Liver (tissue), 9 donors: Measurements from ENCODE around the gene PRPH. TPM values are rescaled to one million over a fixed set of nuclear protein-coding genes. Genes with fewer than 3 reads are reported as not detected.
"Not testable (repeated sequence)": the region's sequence is repeated elsewhere in the genome, so short reads cannot be mapped to it uniquely, and the experiment has no call there.

Experiments used
- DNase-seq: peaks from one replicate; pipeline ENCODE4 v3.0.0-alpha.2; 2017; ENCODE audit warnings: low spot score
- H3K27ac ChIP-seq, 2 donors: one replicate each; pipeline ENCODE4 v1.7.0; 2013; ENCODE audit warnings: inconsistent platforms in 2 of 2, low read length in 2 of 2, control low read depth in 1 of 2, low read depth in 1 of 2, mild to moderate bottlenecking in 1 of 2
- H3K27me3 ChIP-seq, 4 donors: one replicate each; pipeline versions ENCODE4 v1.6.1 to v1.7.0; 2013; ENCODE audit warnings: low read length in 3 of 4, inconsistent platforms in 1 of 4, mild to moderate bottlenecking in 1 of 4, moderate library complexity in 1 of 4; ENCODE audit not compliant: control insufficient read depth in 4 of 4, insufficient read depth in 4 of 4
- H3K36me3 ChIP-seq, 4 donors: one replicate each; pipeline versions ENCODE4 v1.6.1 to v1.7.0; 2013; ENCODE audit warnings: low read length in 3 of 4, mild to moderate bottlenecking in 3 of 4, low read depth in 1 of 4, moderate library complexity in 1 of 4; ENCODE audit not compliant: control insufficient read depth in 4 of 4, insufficient read depth in 3 of 4
- H3K4me1 ChIP-seq, 4 donors: one replicate each; pipeline versions ENCODE4 v1.6.1 to v1.7.0; 2013; ENCODE audit warnings: low read length in 3 of 4, mild to moderate bottlenecking in 3 of 4, moderate library complexity in 1 of 4; ENCODE audit not compliant: control insufficient read depth in 4 of 4, insufficient read depth in 4 of 4
- H3K4me3 ChIP-seq, 3 donors: one replicate each; pipeline versions ENCODE4 v1.6.1 to v1.7.0; 2013; ENCODE audit warnings: low read length in 3 of 3, control low read depth in 1 of 3, low read depth in 1 of 3, mild to moderate bottlenecking in 1 of 3
- H3K9ac ChIP-seq, 2 donors: one replicate each; pipeline ENCODE4 v1.7.0; 2013; ENCODE audit warnings: low read length in 2 of 2, mild to moderate bottlenecking in 2 of 2, moderate library complexity in 2 of 2, control low read depth in 1 of 2, low read depth in 1 of 2
- H3K9me3 ChIP-seq, 4 donors: one replicate each; pipeline versions ENCODE4 v1.6.1 to v1.7.0; 2013; ENCODE audit warnings: low read length in 3 of 4; ENCODE audit not compliant: control insufficient read depth in 4 of 4
- EGR1 ChIP-seq, 2 donors: IDR thresholded peaks; 2 replicates each; pipeline ENCODE4 v1.6.1; 2016 to 2018; ENCODE audit warnings: antibody characterized with exemption in 2 of 2, low read depth in 2 of 2
- FOXA1 ChIP-seq: IDR thresholded peaks from 2 replicates; pipeline ENCODE4 v1.6.1; 2016; ENCODE audit warnings: antibody characterized with exemption
- FOXA2 ChIP-seq: IDR thresholded peaks from 2 replicates; pipeline ENCODE4 v1.6.1; 2016; ENCODE audit warnings: antibody characterized with exemption
- GABPA ChIP-seq, 2 donors: IDR thresholded peaks in 1 of 2; conservative IDR thresholded peaks in 1 of 2; 2 replicates each; pipeline ENCODE4 v1.6.1; 2016; ENCODE audit warnings: antibody characterized with exemption in 2 of 2, mild to moderate bottlenecking in 1 of 2, moderate library complexity in 1 of 2
- HNF4A ChIP-seq, 2 donors: conservative IDR thresholded peaks; 2 replicates each; pipeline ENCODE4 v1.6.1; 2016; ENCODE audit warnings: antibody characterized with exemption in 2 of 2, mild to moderate bottlenecking in 2 of 2
- HNF4G ChIP-seq: IDR thresholded peaks from 2 replicates; pipeline ENCODE4 v1.6.1; 2016; ENCODE audit warnings: antibody characterized with exemption
- JUND ChIP-seq, 2 donors: IDR thresholded peaks; 2 replicates each; pipeline ENCODE4 v1.6.1; 2016; ENCODE audit warnings: antibody characterized with exemption in 2 of 2
- NR2F2 ChIP-seq: IDR thresholded peaks from 2 replicates; pipeline ENCODE4 v1.6.1; 2016; ENCODE audit warnings: antibody characterized with exemption
- RAD21 ChIP-seq, 2 donors: IDR thresholded peaks; 2 replicates each; pipeline ENCODE4 v1.6.1; 2016; ENCODE audit warnings: antibody characterized with exemption in 2 of 2, mild to moderate bottlenecking in 2 of 2
- RXRA ChIP-seq, 2 donors: IDR thresholded peaks; 2 replicates each; pipeline ENCODE4 v1.6.1; 2017 to 2018; ENCODE audit warnings: antibody characterized with exemption in 2 of 2, mild to moderate bottlenecking in 1 of 2
- SP1 ChIP-seq: IDR thresholded peaks from 2 replicates; pipeline ENCODE4 v1.6.1; 2018; ENCODE audit warnings: antibody characterized with exemption, mild to moderate bottlenecking
- TAF1 ChIP-seq: conservative IDR thresholded peaks from 2 replicates; pipeline ENCODE4 v1.6.1; 2016; ENCODE audit warnings: antibody characterized with exemption, mild to moderate bottlenecking
- YY1 ChIP-seq: IDR thresholded peaks from 2 replicates; pipeline ENCODE4 v1.6.1; 2016; ENCODE audit warnings: antibody characterized with exemption, mild to moderate bottlenecking
- WGBS: extraction: QIAGEN DNeasy Blood & Tissue Kit; methylation state at CpG from one replicate; pipeline ENCODE4 v1.1.7; 2013; 5-methylcytosine and 5-hydroxymethylcytosine counted together
- polyA plus RNA-seq, 2 donors: library from polyadenylated mRNA; stranded (reverse) in 1 of 2; unstranded in 1 of 2; fragments of 200-250 nt in 1 of 2; fragments of >200 nt in 1 of 2; fragmentation: Nextera tagmentation in 1 of 2; extraction: Ambion mirVana in 1 of 2; gene quantifications; one replicate each; pipeline versions ENCODE4 v1.2.1 to v1.2.3, GENCODE V29; 2013 to 2015
- total RNA-seq, 2 donors: library from RNA; depleted of rRNA; stranded (reverse); fragments of >200 nt; gene quantifications; one replicate each; pipeline ENCODE4 v1.2.3, GENCODE V29; 2014
- TF ChIP-seq, protein P1 (sequence below): IDR thresholded peaks from 2 replicates; pipeline ENCODE4 v1.6.1; 2016; ENCODE audit warnings: antibody characterized with exemption, mild to moderate bottlenecking
- TF ChIP-seq, protein P2 (sequence below): fragments of 150-350 bp; IDR thresholded peaks from 2 replicates; pipeline ENCODE4 v1.5.1; 2017; ENCODE audit warnings: improper control_type of control experiment, low read depth, low read length; ENCODE audit not compliant: missing input control
- TF ChIP-seq, protein P3 (sequence below): IDR thresholded peaks from 2 replicates; pipeline ENCODE4 v1.6.1; 2016; ENCODE audit warnings: antibody characterized with exemption
- TF ChIP-seq, protein P4 (sequence below): IDR thresholded peaks from 2 replicates; pipeline ENCODE4 v1.6.1; 2016; ENCODE audit warnings: antibody characterized with exemption
- TF ChIP-seq, protein P5 (sequence below): IDR thresholded peaks from 2 replicates; pipeline ENCODE4 v1.6.1; 2016; ENCODE audit warnings: antibody characterized with exemption
- donor health status: healthy.
- donor health status: healthy.
- donor health status: healthy.
- donor health status: healthy.
- donor health status: healthy.

The PRPH gene
- total and polyA plus RNA-seq, 4 donors = 0.05 TPM; not detected in 3

DNA sequence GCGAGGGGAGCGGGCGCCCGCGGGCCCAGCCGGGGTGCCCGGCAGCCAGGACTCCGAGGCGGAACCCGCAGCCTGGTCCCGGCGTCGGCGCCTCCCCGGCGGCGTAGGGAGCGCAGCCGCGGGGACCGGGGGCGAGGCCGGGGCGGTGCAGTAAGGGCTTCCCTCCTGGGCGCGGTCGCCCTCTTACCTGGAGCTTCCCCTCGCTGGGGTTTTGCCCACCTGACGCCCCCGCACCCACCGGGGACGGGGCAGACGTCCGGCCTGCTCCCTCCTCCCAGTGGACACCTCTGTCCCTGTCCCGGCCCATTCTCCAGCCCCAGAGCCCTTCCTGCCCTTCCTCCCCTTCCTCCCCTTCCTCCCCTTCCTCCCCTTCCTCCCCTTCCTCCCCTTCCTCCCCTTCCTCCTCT lies 30.5 kb upstream of the PRPH start:
- Histone ChIP-seq H3K4me1 (peaks cover 0 to 27% (median 11%) of the 10 kb centered on the region in 4 donors), H3K27ac (peak overlapping the region; percentile 83 to 100), H3K36me3 (peaks cover 0 to 3% (median under 1%) of the 10 kb centered on the region in 4 donors), H3K27me3 (no peaks in the 10 kb centered on the region), H3K9me3 (no peaks in the 10 kb centered on the region), H3K9ac (peak overlapping the region; percentile 72 to 80), H3K4me3 (peak overlapping the region; percentile 64 to 82 (median 76))
- TF ChIP-seq EGR1 (IDR thresholded peaks at IDR 0.05; ENCODE audit: low read depth in 2 of 2) (peak; percentile 65 to 74), RXRA (IDR thresholded peaks at IDR 0.05) (no peak)
- WGBS = under 1% methylated on average over 35 of the region's 35 CpGs
- no peak for DNase-seq

DNA sequence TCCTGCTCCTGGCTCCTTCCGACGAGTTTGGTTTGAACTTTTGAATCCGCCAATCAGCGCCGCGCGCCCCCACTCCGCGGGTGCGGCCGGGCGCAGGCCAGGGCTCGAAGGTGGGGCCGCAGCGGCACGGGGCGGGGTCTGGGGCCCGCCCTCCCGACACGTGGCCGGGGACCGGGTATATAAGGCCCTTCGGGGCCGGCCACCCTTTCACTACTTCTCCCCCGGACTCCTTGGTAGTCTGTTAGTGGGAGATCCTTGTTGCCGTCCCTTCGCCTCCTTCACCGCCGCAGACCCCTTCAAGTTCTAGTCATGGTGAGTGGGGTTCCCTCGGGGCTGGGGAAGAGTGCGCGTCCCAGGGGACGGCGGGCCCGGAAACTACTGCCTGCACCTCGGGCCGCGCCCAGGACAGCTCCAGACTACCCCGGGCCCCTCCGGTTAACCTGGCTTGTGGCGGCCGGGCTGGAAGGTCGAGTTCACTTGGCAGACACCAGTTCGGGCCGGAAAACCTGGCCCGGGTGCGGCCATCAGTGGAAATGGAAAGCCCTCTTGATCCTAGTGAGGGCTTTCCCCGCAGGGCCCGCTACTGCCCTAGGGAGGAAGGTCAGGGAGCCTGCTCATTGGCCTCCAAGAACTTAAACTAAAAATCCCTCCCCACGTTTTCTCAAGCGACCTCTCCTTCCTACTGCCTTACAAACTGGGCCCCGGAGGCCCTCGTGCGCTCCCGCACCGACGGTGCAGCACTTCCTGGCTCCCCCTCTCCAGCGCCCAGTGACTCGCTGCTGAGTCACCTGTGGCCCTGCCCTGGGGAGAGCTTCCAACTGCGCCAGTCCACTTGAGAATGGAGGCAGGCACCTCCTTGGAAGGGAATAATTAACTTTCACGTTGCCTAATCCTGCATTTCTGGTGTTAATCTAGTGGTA lies 29.8 kb upstream of the PRPH start, which contains the start of gene TUBA1C:
Gene TUBA1C (plus strand): TSS at position 210 of the 920 bp plus-strand sequence. CDS start 100 bp downstream, at position 310.
- Histone ChIP-seq H3K9me3 (no peaks in the 10 kb centered on the region), H3K4me1 (peaks cover 0 to 27% (median 11%) of the 10 kb centered on the region in 4 donors)
- DNase-seq = peak; percentile 92

DNA sequence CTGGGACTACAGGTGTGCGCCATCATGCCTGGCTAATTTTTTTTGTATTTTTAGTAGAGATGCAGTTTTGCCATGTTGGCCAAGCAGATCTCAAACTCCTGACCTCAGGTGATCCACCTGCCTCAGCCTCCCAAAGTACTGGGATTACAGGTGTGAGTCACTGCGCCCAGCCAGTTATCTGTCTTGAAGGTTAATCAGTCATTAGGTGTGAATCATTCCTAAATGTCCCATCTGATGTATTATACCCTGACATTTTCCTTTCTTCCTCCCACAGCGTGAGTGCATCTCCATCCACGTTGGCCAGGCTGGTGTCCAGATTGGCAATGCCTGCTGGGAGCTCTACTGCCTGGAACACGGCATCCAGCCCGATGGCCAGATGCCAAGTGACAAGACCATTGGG lies 25.8 kb upstream of the PRPH start:
- not testable (repeated sequence) for H3K4me3 ChIP-seq, H3K27ac ChIP-seq, H3K9me3 ChIP-seq, H3K27me3 ChIP-seq, H3K9ac ChIP-seq, DNase-seq
- WGBS = 76% methylated on average over 6 of the region's 6 CpGs
- Histone ChIP-seq H3K36me3 (peaks cover 13 to 37% (median 33%) of the 10 kb centered on the region in 4 donors), H3K4me1 (peaks cover 0 to 22% (median 10%) of the 10 kb centered on the region in 4 donors)

More for the DNA sequence above, 29.8 kb upstream of the PRPH start, which contains the start of gene TUBA1C:
- peak within 1 kb of the TSS; percentile 95 for H3K9ac ChIP-seq
- H3K4me3 ChIP-seq = peak within 1 kb of the TSS; percentile 64 to 91 (median 76)
- peak within 1 kb of the TSS; percentile 99 to 100 for H3K27ac ChIP-seq
- H3K36me3 ChIP-seq = peaks cover 3 to 8% (median 6%) of the 10 kb centered on the region in 4 donors
- WGBS = under 1% methylated on average over 61 of the region's 61 CpGs
- TF ChIP-seq EGR1 (IDR thresholded peaks at IDR 0.05; ENCODE audit: low read depth in 2 of 2) = peak in 1 of 2 donors; percentile 8
- TF ChIP-seq, protein P1, sequence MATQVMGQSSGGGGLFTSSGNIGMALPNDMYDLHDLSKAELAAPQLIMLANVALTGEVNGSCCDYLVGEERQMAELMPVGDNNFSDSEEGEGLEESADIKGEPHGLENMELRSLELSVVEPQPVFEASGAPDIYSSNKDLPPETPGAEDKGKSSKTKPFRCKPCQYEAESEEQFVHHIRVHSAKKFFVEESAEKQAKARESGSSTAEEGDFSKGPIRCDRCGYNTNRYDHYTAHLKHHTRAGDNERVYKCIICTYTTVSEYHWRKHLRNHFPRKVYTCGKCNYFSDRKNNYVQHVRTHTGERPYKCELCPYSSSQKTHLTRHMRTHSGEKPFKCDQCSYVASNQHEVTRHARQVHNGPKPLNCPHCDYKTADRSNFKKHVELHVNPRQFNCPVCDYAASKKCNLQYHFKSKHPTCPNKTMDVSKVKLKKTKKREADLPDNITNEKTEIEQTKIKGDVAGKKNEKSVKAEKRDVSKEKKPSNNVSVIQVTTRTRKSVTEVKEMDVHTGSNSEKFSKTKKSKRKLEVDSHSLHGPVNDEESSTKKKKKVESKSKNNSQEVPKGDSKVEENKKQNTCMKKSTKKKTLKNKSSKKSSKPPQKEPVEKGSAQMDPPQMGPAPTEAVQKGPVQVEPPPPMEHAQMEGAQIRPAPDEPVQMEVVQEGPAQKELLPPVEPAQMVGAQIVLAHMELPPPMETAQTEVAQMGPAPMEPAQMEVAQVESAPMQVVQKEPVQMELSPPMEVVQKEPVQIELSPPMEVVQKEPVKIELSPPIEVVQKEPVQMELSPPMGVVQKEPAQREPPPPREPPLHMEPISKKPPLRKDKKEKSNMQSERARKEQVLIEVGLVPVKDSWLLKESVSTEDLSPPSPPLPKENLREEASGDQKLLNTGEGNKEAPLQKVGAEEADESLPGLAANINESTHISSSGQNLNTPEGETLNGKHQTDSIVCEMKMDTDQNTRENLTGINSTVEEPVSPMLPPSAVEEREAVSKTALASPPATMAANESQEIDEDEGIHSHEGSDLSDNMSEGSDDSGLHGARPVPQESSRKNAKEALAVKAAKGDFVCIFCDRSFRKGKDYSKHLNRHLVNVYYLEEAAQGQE = peak; percentile 95
- TF ChIP-seq, protein P2, sequence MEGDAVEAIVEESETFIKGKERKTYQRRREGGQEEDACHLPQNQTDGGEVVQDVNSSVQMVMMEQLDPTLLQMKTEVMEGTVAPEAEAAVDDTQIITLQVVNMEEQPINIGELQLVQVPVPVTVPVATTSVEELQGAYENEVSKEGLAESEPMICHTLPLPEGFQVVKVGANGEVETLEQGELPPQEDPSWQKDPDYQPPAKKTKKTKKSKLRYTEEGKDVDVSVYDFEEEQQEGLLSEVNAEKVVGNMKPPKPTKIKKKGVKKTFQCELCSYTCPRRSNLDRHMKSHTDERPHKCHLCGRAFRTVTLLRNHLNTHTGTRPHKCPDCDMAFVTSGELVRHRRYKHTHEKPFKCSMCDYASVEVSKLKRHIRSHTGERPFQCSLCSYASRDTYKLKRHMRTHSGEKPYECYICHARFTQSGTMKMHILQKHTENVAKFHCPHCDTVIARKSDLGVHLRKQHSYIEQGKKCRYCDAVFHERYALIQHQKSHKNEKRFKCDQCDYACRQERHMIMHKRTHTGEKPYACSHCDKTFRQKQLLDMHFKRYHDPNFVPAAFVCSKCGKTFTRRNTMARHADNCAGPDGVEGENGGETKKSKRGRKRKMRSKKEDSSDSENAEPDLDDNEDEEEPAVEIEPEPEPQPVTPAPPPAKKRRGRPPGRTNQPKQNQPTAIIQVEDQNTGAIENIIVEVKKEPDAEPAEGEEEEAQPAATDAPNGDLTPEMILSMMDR = no peak
- TF ChIP-seq HNF4G = no peak
- TF ChIP-seq SP1 = peak; percentile 56
- TF ChIP-seq, protein P3, sequence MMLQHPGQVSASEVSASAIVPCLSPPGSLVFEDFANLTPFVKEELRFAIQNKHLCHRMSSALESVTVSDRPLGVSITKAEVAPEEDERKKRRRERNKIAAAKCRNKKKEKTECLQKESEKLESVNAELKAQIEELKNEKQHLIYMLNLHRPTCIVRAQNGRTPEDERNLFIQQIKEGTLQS = peak; percentile 55
- peak; percentile 83 for TF ChIP-seq YY1
- TF ChIP-seq, protein P4, sequence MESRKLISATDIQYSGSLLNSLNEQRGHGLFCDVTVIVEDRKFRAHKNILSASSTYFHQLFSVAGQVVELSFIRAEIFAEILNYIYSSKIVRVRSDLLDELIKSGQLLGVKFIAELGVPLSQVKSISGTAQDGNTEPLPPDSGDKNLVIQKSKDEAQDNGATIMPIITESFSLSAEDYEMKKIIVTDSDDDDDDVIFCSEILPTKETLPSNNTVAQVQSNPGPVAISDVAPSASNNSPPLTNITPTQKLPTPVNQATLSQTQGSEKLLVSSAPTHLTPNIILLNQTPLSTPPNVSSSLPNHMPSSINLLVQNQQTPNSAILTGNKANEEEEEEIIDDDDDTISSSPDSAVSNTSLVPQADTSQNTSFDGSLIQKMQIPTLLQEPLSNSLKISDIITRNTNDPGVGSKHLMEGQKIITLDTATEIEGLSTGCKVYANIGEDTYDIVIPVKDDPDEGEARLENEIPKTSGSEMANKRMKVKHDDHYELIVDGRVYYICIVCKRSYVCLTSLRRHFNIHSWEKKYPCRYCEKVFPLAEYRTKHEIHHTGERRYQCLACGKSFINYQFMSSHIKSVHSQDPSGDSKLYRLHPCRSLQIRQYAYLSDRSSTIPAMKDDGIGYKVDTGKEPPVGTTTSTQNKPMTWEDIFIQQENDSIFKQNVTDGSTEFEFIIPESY = peak; percentile 21
- TF ChIP-seq GABPA (IDR thresholded peaks at IDR 0.05 in 1 of 2, conservative IDR thresholded peaks at IDR 0.05 in 1 of 2) = peak in 1 of 2 donors; percentile 49
- peak; percentile 97 for TF ChIP-seq TAF1
- TF ChIP-seq NR2F2 = peak; percentile 28
- TF ChIP-seq, protein P5, sequence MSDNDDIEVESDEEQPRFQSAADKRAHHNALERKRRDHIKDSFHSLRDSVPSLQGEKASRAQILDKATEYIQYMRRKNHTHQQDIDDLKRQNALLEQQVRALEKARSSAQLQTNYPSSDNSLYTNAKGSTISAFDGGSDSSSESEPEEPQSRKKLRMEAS = peak; percentile 83
- peak; percentile 82 to 85 for TF ChIP-seq JUND (IDR thresholded peaks at IDR 0.05)
- TF ChIP-seq HNF4A (conservative IDR thresholded peaks at IDR 0.05) = peak; percentile 5 to 51
- TF ChIP-seq RXRA (IDR thresholded peaks at IDR 0.05) = peak in 1 of 2 donors; percentile 52
- TF ChIP-seq RAD21 (IDR thresholded peaks at IDR 0.05) = no peak
- TF ChIP-seq FOXA1 = no peak
- TF ChIP-seq FOXA2 = no peak
- no peaks in the 10 kb centered on the region for H3K27me3 ChIP-seq
